NB4 (cell line): ENCODE measurements around the gene MAP2K3.

ENCODE experiments used
- POLR2A ChIP-seq: IDR thresholded peaks from 2 replicates; pipeline ENCODE4 v1.6.1; 2011; ENCODE audit warnings: mild to moderate bottlenecking; ENCODE audit not compliant: insufficient read length; ENCODE audit errors: extremely low read depth
- TF ChIP-seq, protein P1 (sequence below): IDR thresholded peaks from one replicate; pipeline ENCODE4 v1.5.1; 2012; ENCODE audit warnings: low read depth, low read length

DNA sequence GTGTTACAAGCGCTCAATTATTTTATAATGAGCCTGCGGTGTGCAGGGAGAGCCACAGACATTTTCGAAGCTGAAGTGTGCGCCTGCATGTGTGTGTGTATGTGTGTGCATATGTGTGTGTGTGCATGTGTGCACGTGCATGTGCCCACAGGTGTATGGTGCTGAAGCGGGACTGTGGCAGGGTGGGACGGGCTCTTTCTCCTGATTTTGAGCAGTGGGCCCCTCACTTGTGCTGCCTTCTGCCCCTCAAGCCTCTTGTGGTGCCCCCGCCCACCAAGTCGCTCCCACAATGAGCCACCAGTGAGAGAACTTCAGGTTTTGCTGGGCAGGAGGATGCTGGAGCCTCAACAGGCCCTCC lies 75.0 kb downstream of the MAP2K3 start:
- TF ChIP-seq POLR2A = no peak
- TF ChIP-seq, protein P1, sequence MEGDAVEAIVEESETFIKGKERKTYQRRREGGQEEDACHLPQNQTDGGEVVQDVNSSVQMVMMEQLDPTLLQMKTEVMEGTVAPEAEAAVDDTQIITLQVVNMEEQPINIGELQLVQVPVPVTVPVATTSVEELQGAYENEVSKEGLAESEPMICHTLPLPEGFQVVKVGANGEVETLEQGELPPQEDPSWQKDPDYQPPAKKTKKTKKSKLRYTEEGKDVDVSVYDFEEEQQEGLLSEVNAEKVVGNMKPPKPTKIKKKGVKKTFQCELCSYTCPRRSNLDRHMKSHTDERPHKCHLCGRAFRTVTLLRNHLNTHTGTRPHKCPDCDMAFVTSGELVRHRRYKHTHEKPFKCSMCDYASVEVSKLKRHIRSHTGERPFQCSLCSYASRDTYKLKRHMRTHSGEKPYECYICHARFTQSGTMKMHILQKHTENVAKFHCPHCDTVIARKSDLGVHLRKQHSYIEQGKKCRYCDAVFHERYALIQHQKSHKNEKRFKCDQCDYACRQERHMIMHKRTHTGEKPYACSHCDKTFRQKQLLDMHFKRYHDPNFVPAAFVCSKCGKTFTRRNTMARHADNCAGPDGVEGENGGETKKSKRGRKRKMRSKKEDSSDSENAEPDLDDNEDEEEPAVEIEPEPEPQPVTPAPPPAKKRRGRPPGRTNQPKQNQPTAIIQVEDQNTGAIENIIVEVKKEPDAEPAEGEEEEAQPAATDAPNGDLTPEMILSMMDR = no peak
